ENCODE measurements around the gene BACH1.
"Not testable (repeated sequence)": the region's sequence is repeated elsewhere in the genome, so short reads cannot be mapped to it uniquely, and the experiment has no call there.

BACH1 gene

GRCh38 chr21:29298348-29299045 is at the start of gene BACH1:
Gene BACH1 (plus strand): TSS chr21:29298922. CDS start chr21:29321281, 22,359 bp downstream.
- peak; percentile 59 for TF ChIP-seq CTCF (IDR thresholded peaks at IDR 0.05; ENCODE audit: borderline replicate concordance, insufficient read depth, low read depth, low read length)
- H3K4me3 ChIP-seq (ENCODE audit: low read depth, low read length), result peak within 1 kb of the TSS; percentile 61

GRCh38 chr21:29249289-29249688 is 49.4 kb upstream of the BACH1 start:
- H3K4me3 ChIP-seq (ENCODE audit: low read depth, low read length), result not testable (repeated sequence)

- no peak for TF ChIP-seq CTCF (IDR thresholded peaks at IDR 0.05; ENCODE audit: borderline replicate concordance, insufficient read depth, low read depth, low read length)
- H3K4me3 ChIP-seq (ENCODE audit: low read depth, low read length), result no peak overlapping the region
Observed at GRCh38 chr21:29250636-29251035, 48.1 kb upstream of the BACH1 start.

GRCh38 chr21:29253861-29254260 is 44.9 kb upstream of the BACH1 start:
- H3K4me3 ChIP-seq (ENCODE audit: low read depth, low read length), result not testable (repeated sequence)

- H3K4me3 ChIP-seq (ENCODE audit: low read depth, low read length), result no peak overlapping the region
- no peak for TF ChIP-seq CTCF (IDR thresholded peaks at IDR 0.05; ENCODE audit: borderline replicate concordance, insufficient read depth, low read depth, low read length)
Observed at GRCh38 chr21:29254550-29254949, 44.2 kb upstream of the BACH1 start.

GRCh38 chr21:29256126-29256910 is 42.4 kb upstream of the BACH1 start:
- no peak for TF ChIP-seq CTCF (IDR thresholded peaks at IDR 0.05; ENCODE audit: borderline replicate concordance, insufficient read depth, low read depth, low read length)
- H3K4me3 ChIP-seq (ENCODE audit: low read depth, low read length), result no peak overlapping the region

GRCh38 chr21:29257701-29258100 is 41.0 kb upstream of the BACH1 start:
- H3K4me3 ChIP-seq (ENCODE audit: low read depth, low read length), result no peak overlapping the region
- no peak for TF ChIP-seq CTCF (IDR thresholded peaks at IDR 0.05; ENCODE audit: borderline replicate concordance, insufficient read depth, low read depth, low read length)

GRCh38 chr21:29258626-29259338 is 39.9 kb upstream of the BACH1 start:
- H3K4me3 ChIP-seq (ENCODE audit: low read depth, low read length), result no peak overlapping the region
- no peak for TF ChIP-seq CTCF (IDR thresholded peaks at IDR 0.05; ENCODE audit: borderline replicate concordance, insufficient read depth, low read depth, low read length)

Measured in GM12875 (cell line).